Measurements from ENCODE around the gene SLAMF1. TPM values are rescaled to one million over a fixed set of nuclear protein-coding genes. Genes with fewer than 3 reads are reported as not detected.

SLAMF1 gene
- total and polyA plus RNA-seq, 2 donors from 2014 or later: 0.13 to 3.3 TPM

DNA sequence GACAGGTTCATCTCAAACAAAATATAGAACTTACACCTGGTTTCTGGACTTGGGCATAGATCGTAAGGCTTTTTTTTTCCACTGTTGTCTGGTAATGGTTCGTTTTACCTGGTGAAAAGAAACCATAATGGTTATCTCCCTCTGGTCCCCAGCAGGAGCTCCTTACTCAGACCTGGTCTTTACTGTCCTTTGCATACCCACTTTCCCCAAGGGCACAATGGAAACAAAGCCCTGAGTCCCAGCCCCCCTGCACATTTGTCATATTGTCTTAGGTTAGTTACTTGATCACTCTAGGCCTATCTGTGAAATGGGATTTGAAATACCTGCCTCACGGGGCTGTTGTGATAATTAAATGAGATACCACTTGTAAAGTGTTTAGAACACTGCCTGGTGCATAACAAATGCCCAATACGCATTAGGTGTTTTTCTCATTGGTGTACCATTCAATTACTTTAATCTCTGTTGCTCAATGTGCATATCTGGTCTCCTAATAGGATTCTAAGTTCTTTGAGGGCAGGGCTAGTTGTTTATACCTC lies 27.0 kb downstream of the SLAMF1 start:
- H3K27me3 ChIP-seq (ENCODE audit: control insufficient read depth, insufficient read depth, low read length): no peaks in the 10 kb centered on the region
- H3K4me3 ChIP-seq (ENCODE audit: low read length in 3 of 3): no peak overlapping the region
- H3K9me3 ChIP-seq (ENCODE audit: control insufficient read depth in 2 of 3, insufficient read depth in 1 of 3, low read length in 3 of 3): no peaks in the 10 kb centered on the region
- no peak overlapping the region for H3K27ac ChIP-seq (ENCODE audit: low read depth in 2 of 2, low read length in 2 of 2)
- H3K36me3 ChIP-seq (ENCODE audit: control insufficient read depth in 2 of 3, insufficient read depth in 3 of 3, low read length in 3 of 3): no peaks in the 10 kb centered on the region
- no peak for FAIRE-seq
- no peak overlapping the region for H3K9ac ChIP-seq (ENCODE audit: low read length in 3 of 3)
- TF ChIP-seq, protein P1, sequence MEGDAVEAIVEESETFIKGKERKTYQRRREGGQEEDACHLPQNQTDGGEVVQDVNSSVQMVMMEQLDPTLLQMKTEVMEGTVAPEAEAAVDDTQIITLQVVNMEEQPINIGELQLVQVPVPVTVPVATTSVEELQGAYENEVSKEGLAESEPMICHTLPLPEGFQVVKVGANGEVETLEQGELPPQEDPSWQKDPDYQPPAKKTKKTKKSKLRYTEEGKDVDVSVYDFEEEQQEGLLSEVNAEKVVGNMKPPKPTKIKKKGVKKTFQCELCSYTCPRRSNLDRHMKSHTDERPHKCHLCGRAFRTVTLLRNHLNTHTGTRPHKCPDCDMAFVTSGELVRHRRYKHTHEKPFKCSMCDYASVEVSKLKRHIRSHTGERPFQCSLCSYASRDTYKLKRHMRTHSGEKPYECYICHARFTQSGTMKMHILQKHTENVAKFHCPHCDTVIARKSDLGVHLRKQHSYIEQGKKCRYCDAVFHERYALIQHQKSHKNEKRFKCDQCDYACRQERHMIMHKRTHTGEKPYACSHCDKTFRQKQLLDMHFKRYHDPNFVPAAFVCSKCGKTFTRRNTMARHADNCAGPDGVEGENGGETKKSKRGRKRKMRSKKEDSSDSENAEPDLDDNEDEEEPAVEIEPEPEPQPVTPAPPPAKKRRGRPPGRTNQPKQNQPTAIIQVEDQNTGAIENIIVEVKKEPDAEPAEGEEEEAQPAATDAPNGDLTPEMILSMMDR (IDR thresholded peaks at IDR 0.05; ENCODE audit: borderline replicate concordance, extremely low read depth, insufficient read depth): no peak
- intact Hi-C loops (cut with DNase I): loop anchor here (10.0 kb wide), 1 partner anchor 195 kb away; no protein-coding TSS in a partner anchor
- DNase-seq: no peak
- H3K4me1 ChIP-seq (ENCODE audit: control insufficient read depth in 2 of 3, insufficient read depth in 2 of 3, low read depth in 1 of 3, low read length in 3 of 3): no peaks in the 10 kb centered on the region

DNA sequence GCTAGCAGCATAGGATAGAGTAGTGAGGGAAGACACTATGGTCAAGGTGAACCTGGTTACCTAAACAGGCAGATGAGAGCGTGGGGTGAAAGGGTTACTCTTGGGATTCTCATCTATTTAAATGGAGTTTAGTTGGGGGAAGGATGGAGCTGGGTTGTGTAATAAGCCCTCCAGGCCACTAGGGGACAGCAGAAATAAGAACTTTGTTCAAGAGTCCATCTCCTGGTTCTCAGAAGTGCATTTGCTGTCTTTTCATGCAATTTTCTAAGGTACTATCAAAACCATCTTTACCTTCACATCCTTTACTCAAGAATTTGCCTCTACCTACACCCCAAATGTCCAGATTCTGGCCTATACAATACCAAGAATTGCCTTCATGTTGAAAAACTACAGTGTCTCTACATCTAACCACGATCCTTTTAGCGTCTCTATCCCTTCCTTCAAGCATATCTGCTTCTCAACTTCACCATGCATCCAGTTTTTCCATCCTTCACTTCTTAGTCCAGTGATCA lies 28.0 kb downstream of the SLAMF1 start:
- no peaks in the 10 kb centered on the region for H3K36me3 ChIP-seq (ENCODE audit: control insufficient read depth in 2 of 3, insufficient read depth in 3 of 3, low read length in 3 of 3)
- no peak overlapping the region for H3K9ac ChIP-seq (ENCODE audit: low read length in 3 of 3)
- H3K27me3 ChIP-seq (ENCODE audit: control insufficient read depth, insufficient read depth, low read length): no peaks in the 10 kb centered on the region
- intact Hi-C loops (cut with DNase I): loop anchor here (10.0 kb wide), 1 partner anchor 194 kb away; no protein-coding TSS in a partner anchor
- no peaks in the 10 kb centered on the region for H3K4me1 ChIP-seq (ENCODE audit: control insufficient read depth in 2 of 3, insufficient read depth in 2 of 3, low read depth in 1 of 3, low read length in 3 of 3)
- TF ChIP-seq, protein P1 (IDR thresholded peaks at IDR 0.05; ENCODE audit: borderline replicate concordance, extremely low read depth, insufficient read depth): peak; percentile 20
- DNase-seq (no peak), FAIRE-seq (no peak)
- no peak overlapping the region for H3K4me3 ChIP-seq (ENCODE audit: low read length in 3 of 3)
- H3K27ac ChIP-seq (ENCODE audit: low read depth in 2 of 2, low read length in 2 of 2): no peak overlapping the region
- H3K9me3 ChIP-seq (ENCODE audit: control insufficient read depth in 2 of 3, insufficient read depth in 1 of 3, low read length in 3 of 3): no peaks in the 10 kb centered on the region

DNA sequence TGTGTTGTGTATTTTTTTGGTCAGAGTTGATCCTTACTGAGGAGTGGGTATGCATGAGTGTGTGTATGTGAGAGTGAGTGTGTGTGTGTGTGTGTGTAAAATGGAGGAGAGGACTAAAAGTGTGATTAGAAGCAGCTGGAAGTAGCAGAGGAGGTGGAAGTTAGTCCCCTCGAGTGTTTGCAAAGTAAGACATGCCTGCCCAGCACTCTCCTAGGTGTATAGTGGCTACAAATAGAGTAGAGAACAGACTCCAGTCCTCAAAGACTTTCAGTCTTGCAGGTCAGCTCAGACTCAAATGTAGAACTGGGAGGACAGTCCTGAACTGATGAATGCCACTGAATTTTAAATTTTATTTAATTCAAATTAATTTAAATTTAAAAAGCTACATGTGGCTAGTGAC lies 28.5 kb downstream of the SLAMF1 start:
- no peak for FAIRE-seq
- H3K9me3 ChIP-seq (ENCODE audit: control insufficient read depth in 2 of 3, insufficient read depth in 1 of 3, low read length in 3 of 3): no peaks in the 10 kb centered on the region
- intact Hi-C loops (cut with DNase I): loop anchor here (10.0 kb wide), 1 partner anchor 194 kb away; no protein-coding TSS in a partner anchor

More for the DNA sequence above, 28.5 kb downstream of the SLAMF1 start:
- no peak for DNase-seq
- H3K4me1 ChIP-seq (ENCODE audit: control insufficient read depth in 2 of 3, insufficient read depth in 2 of 3, low read depth in 1 of 3, low read length in 3 of 3): no peaks in the 10 kb centered on the region
- H3K27ac ChIP-seq (ENCODE audit: low read depth in 2 of 2, low read length in 2 of 2): no peak overlapping the region
- no peaks in the 10 kb centered on the region for H3K36me3 ChIP-seq (ENCODE audit: control insufficient read depth in 2 of 3, insufficient read depth in 3 of 3, low read length in 3 of 3)
- no peak overlapping the region for H3K9ac ChIP-seq (ENCODE audit: low read length in 3 of 3)
- TF ChIP-seq, protein P1 (IDR thresholded peaks at IDR 0.05; ENCODE audit: borderline replicate concordance, extremely low read depth, insufficient read depth): no peak
- H3K27me3 ChIP-seq (ENCODE audit: control insufficient read depth, insufficient read depth, low read length): no peaks in the 10 kb centered on the region
- no peak overlapping the region for H3K4me3 ChIP-seq (ENCODE audit: low read length in 3 of 3)
